Activated CD8-positive, alpha-beta memory T cell treated with anti-CD3 and anti-CD28 coated beads, Interleukin-2, amount 50 U/mL, for 24 hours (primary cell): Measurements from ENCODE around the gene RAC2.

Experiments used
- DNase-seq: peaks from one replicate; pipeline ENCODE4 v3.0.0-alpha.2; 2020; ENCODE audit errors: extremely low read depth

RAC2 gene

DNA sequence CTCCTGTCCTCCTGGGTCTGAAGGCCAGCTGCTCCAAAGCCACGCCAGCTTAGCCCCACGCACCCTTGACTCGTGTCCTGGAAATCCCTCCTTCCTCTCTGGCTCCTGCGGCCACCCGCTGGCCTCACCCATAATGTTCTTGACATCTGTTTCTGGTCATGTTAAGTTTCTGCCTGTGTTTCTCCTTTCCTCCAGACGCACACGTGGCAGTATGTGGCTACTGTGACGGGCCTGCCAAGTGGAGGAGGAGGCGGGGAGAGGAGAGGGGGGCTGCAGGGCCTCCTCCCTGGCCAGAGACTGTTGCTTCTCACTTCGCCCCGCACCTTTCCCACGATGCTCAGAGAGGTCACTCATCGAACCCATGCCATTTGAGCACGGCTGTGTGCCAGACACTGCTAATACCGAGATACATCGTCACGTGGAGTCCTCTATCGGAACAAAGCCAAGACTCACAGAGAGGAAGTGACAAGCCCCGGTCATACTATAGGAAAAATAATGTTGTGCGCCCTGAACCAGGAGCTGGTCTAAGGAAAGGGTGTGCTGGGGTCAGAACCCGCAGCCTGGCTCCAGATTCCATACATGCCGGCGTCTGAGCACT, 67.5 kb downstream of the RAC2 start:
- DNase-seq, result no peak

DNA sequence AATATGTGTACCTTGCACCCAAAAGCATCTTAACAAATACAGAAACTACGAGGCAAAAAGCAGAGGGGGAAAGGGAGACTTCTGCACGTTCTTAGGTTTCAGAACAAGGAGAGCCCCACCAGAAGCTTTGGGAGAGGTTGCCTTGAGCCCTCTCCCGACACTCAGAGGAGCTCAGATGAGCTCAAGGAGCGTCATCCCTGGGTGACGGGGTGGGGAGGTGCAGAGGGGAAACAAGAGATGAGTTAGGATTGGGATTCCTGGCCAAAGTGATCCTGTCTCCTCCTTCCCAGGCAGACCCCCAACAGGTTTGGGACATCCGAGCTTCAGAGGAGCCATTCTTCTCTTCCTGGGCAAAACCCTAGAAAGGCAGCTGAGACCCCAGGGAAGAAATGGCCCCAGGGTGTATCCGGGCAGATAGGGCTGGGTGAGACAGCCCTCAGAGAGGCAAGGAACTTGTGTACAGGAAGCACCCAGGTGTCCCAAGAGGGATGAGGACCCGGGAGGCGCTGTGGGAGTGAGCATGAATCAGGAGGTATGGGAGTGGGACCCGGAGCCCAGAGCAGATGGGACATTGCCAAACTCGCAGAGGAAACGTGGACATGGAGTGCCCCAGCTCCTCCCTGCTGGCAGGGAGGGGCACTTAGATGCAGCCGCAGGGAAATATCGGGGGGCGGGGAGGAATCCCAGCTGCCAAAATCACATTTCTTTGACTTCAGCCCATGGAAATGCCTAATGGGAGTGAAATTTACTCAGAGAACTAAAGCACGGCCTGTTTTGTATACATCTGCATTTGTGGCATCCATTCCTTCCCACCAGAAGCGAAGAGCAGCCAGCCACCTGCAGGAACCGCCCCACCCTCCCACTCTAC, 68.4 kb downstream of the RAC2 start:
- no peak for DNase-seq
